NCI-H510A (cell line): Measurements from ENCODE around the gene OR2J2.
"Not testable (repeated sequence)": the region's sequence is repeated elsewhere in the genome, so short reads cannot be mapped to it uniquely, and the experiment has no call there.

Experiments used
- DNase-seq: peaks from one replicate; lab custom pipeline; 2025; lab: John Stamatoyannopoulos, UW

The OR2J2 gene

DNA sequence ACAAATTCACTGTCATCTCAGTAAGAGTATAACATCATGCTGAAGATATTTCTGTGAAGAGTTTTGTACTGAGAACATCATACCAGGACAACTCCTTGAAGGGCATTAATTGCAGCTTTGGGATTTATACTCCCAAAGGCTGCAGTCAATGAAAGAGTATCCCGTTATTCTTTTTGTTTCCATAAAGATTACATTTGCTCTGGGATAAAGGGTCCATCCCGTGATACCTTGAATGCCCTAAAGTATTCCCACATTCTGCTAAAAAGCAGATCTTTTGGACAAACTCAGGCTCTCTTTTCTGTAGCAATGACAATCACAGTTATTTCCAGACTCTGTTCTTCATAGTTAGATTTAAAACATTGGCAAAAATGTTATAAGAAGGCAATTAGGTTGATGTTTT is at the start of gene OR2J2:
OR2J2 (plus strand) TSS at position 301 of the 400 bp plus-strand sequence. CDS start 2,729 bp downstream, outside the sequence.
- not testable (repeated sequence) for DNase-seq

- DNase-seq = no peak
Observed at GRCh38 chr6:29129326-29130012, 41.2 kb upstream of the OR2J2 start.

DNA sequence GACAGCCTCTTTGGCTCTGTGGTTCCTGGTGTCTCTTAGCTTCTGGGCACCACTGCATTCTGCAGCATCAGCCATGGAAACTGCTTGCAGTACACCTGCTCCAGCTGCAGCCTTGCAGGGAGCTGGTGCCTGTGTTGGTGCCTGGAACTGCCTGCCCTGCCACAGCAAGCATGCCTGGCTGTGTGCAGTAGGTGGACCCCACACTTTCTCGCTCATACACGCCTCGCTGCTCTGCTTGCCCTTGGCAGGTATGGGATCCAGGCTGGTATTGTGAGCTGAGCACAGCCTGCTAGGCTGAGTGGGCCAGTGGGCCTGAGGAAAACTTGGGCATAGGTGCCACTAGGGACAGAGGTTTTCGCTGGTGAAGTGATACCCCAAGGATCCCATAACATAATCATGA is 40.1 kb upstream of the OR2J2 start:
- no peak for DNase-seq

- no peak for DNase-seq
Observed at GRCh38 chr6:29131691-29132090, 39.0 kb upstream of the OR2J2 start.

DNA sequence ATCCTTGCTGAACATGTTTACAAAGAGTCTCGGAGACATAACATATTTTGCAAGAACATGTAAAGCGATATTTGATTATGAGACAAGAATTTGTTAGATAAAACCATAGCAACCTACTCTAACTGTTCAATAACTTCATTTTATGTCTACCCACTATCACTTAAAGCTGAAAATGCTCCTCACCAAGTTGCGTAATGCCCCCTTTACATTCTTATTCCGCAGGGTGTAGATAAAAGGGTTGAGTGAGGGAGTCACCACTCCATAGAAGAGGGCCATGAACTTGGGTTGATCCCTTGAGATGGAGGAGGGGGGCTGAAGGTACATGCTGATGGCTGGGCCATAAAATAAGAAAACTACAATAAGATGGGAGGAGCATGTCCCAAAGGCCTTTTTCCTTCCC is 33.0 kb upstream of the OR2J2 start:
- no peak for DNase-seq

DNA sequence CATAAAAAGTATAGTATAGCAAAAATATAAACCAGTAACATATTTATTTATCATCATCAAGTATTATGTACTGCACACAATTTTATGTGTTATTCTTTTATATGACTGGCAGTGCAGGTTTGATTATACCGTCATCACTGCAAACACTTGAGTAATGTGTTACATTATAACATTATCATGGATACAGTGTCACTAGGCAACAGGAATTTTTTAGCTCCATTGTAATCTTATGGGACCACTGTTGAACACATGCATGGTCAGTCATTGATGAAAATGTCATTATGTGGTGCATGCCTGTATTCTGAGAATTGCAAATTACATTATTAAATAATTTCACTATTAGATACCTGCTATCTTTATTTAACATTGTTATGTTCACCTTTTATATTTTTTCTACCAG is 29.1 kb upstream of the OR2J2 start:
- no peak for DNase-seq

- no peak for DNase-seq
Observed at GRCh38 chr6:29142309-29142708, 28.4 kb upstream of the OR2J2 start.

DNA sequence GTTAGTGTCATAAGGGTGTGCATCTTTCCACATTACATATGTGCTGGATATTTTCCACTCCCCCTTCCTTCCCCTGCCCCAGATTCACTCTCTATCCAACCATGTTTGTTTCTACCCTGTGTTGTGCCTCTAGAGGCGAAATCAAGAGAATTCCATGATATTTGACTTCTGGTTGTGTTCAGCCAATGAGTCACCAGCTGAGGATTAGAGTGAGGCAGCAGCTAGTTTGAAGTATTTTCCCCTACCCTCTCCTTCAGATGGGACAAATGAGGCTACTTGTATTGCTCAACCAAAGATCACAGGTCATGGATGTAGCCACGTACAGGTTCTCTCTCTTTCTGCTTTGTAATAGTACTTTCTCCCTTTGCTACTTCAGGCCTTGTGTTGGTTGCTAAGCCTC is 24.5 kb upstream of the OR2J2 start:
- no peak for DNase-seq

- no peak for DNase-seq
Observed at GRCh38 chr6:29147074-29147473, 23.6 kb upstream of the OR2J2 start.

GRCh38 chr6:29149444-29149843 is 21.3 kb upstream of the OR2J2 start:
- not testable (repeated sequence) for DNase-seq

GRCh38 chr6:29153083-29153482 is 17.6 kb upstream of the OR2J2 start:
- DNase-seq = no peak

GRCh38 chr6:29155182-29155581 is 15.5 kb upstream of the OR2J2 start:
- DNase-seq = not testable (repeated sequence)

DNA sequence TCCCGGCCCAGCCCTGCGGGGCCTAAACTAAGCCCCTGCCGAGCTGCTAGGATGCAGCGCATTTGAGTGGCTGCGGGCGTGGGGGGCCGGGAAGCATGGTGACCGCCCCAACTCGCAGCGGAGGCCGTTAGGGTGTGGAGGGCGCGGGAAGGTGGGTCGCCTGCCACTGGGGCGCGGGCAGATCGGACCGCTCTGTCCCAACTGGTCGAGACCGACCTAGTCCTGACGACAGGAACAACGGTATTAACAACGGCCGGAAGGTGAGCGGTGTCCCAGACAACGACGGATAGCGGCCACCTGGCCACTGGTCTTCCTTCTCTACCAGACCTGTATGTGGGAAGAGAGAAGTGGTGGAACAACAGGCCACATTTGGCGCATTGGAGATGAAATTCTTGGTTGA is 10.8 kb upstream of the OR2J2 start:
- not testable (repeated sequence) for DNase-seq

- not testable (repeated sequence) for DNase-seq
Observed at GRCh38 chr6:29165571-29165970, 5.1 kb upstream of the OR2J2 start.

GRCh38 chr6:29171736-29172135 is 1.0 kb downstream of the OR2J2 start:
- DNase-seq = no peak

DNA sequence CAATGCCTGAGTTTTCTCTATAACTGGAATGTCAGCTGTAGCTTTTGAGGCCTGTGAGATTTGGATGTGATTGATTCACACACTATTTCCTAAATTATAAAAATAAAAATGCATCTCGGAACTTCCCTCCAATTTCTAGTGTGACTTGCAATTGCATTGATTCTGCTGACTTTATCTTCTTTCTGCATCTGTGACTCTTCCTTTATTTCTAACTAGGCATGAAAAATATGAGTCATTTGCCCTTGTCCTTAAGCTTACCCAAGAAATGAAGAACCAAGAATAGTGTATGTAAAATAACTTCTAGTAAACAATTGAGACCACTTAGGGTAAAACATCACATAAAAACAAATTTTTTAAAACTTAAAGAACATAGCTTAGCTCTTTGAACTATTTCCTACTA is 12.9 kb downstream of the OR2J2 start:
- no peak for DNase-seq

- DNase-seq = not testable (repeated sequence)
Observed at GRCh38 chr6:29188659-29189058, 18.0 kb downstream of the OR2J2 start.

- DNase-seq = no peak
Observed at GRCh38 chr6:29200767-29201662, 30.3 kb downstream of the OR2J2 start.

DNA sequence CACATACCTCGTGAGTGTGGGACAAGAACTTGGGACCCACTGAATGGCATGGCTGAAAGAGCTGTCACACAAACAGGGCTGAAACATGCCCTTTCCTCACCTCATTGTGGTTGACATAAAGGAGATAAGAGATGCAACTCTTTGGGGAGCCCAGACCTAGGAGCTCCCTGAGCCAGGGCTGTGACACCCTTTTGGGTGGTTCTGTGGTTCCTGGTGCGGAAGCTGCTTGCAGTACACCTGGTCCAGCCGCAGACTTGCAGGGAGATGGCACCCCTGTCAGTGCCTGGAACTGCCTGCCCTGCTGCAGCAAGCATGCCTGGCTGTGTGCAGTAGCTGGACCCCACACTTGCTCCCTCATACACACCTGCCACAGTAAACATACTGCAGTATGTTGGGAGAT is 31.3 kb downstream of the OR2J2 start:
- DNase-seq = no peak

- no peak for DNase-seq
Observed at GRCh38 chr6:29211488-29211887, 40.8 kb downstream of the OR2J2 start.

DNA sequence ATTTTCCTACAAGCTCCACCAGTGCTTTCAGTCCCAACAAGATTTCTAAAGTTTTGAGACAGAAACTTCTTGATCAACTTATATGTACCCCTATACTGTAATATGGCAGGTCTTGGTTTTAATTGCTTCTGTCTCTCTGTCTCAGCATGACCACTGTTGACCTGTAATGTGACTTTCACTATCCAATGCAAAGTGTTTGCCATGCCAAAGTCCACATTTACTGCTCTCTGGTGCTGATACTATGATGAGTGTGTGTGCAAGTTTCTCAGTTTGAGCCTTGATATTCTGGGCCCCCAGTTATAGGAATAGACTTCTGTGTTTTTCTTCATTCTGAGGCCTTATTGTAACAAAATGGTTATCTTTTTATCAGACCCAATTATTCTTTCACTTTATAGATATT is 45.8 kb downstream of the OR2J2 start:
- DNase-seq = no peak

DNA sequence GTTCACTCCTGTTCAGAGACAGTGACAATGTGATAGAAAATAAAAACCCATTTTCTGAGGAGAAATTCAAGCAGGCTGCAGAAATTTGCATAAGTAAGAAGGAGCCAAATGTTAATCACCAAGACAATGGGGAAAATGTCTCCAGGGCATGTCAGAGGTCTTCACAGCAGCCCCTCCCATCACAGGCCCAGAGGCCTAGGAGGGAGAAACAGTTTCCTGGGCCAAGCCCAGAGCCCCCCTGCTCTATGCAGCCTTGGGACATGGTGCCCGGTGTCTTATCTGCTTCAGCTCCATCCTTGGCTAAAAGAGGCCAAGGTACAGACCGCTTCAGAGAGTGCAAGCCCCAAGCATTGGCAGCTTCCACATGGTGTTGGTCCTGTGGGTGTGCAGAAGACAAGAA is 46.5 kb downstream of the OR2J2 start:
- not testable (repeated sequence) for DNase-seq

DNA sequence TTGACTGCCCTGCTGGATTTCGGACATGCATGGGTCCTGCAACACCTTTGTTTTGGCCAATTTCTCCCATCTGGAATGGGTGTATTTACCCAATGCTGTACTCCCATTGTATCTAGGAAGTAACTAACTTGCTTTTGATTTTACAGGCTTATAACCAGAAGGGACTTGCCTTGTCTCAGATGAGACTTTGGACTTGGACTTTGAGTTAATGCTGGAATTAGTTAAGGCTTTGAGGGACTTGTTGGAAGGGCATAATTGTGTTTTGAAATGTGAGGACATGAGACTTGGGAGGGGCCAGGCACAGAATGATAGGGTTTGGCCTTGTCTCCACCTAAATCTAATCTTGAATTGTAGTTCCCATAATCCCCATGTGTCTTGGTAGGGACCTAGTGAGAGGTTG is 47.3 kb downstream of the OR2J2 start:
- not testable (repeated sequence) for DNase-seq
